Measurements from ENCODE around the gene VAMP1.
"Not testable (repeated sequence)": the region's sequence is repeated elsewhere in the genome, so short reads cannot be mapped to it uniquely, and the experiment has no call there.

The VAMP1 gene

DNA sequence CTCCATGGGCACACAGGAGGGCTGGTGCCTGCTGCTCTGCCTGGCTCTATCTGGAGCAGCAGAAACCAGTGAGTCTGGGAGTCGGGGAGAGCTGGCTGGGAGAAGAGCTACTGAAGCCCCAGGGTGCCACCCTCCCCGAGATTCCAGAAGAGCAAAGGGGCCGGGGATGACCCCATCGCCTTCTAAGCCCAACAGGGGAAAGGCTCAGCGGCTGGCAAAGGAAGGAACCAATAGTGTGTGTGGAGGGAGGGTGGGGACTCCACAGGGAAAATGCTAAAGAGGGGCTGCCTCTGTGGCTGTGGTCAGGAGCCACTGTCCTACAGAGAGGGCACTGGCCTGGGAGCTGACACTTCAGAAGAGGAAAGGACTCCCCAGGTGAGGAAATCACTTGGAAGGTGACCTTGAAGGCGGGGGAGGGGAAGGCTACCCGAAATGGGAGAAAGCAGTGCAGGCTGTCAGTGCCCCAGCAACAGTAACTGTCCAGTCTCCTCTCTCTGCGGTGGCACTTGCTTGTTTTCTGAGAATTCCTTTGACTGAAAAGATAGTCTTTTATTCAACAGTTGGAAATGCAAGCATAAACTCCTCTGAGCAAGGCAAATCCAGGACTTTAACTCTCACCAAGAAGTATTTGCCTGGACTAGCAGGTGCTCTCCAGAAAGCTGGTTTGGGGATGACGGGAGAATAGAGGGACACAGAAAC is 18.1 kb downstream of the VAMP1 start:
- in situ Hi-C loops (cut with MboI; ENCODE audit: low sequenced_read_pairs): no loop called here

- in situ Hi-C loops (cut with MboI; ENCODE audit: low sequenced_read_pairs): no loop called here
Observed at GRCh38 chr12:6451348-6452244, 18.9 kb downstream of the VAMP1 start, which contains the start of gene TAPBPL. Gene TAPBPL (plus strand): TSS chr12:6452042. CDS start chr12:6452249, 207 bp downstream.

DNA sequence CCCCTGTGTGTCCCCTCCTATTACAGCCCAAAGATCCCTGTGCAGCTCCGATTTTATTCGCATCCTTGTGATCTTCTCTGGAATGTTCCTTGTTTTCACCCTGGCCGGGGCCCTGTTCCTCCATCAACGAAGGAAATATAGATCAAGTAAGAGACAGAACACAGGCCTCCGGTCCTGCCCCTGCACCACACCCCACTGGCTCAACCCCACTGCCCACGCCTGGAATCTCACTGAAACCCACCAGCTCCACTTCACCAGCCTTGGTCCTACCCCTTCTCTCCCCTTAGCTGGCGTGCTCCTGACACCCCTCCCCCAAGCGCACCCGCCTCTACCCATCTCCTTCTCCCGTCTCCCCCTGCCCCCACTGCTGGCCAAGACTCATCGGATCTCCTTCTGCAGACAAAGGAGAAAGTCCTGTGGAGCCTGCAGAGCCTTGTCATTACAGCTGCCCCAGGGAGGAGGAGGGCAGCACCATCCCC is 19.6 kb downstream of the VAMP1 start:
- in situ Hi-C loops (cut with MboI; ENCODE audit: low sequenced_read_pairs): no loop called here

DNA sequence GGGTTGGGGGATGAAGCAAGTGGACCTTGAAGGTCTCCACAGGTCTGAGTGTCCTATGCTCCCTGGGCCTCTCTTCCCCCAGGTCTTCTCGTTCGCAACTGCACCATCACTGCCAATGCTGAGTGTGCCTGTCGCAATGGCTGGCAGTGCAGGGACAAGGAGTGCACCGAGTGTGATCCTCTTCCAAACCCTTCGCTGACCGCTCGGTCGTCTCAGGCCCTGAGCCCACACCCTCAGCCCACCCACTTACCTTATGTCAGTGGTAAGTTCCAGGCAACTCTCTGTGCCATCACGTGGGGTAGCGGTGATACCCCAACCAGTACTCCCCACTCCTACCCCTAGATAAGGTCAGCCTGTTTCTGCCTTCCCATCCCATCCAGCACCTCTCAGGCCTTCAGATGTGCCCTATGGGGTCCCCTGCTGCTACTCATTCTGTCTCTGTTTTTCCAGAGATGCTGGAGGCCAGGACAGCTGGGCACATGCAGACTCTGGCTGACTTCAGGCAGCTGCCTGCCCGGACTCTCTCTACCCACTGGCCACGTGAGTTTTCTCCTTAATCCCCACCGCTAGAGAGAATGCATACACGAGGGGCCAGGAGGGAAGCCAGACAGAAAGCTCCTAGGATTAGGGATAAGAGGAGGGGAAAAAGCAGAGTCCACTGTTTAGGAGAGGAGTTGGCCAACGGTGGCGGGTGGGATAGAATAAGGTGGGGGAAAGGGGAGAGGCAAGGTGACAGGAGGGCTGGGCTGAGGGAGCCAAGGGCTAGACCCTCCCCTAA is 20.2 kb downstream of the VAMP1 start:
- in situ Hi-C loops (cut with MboI; ENCODE audit: low sequenced_read_pairs): no loop called here

DNA sequence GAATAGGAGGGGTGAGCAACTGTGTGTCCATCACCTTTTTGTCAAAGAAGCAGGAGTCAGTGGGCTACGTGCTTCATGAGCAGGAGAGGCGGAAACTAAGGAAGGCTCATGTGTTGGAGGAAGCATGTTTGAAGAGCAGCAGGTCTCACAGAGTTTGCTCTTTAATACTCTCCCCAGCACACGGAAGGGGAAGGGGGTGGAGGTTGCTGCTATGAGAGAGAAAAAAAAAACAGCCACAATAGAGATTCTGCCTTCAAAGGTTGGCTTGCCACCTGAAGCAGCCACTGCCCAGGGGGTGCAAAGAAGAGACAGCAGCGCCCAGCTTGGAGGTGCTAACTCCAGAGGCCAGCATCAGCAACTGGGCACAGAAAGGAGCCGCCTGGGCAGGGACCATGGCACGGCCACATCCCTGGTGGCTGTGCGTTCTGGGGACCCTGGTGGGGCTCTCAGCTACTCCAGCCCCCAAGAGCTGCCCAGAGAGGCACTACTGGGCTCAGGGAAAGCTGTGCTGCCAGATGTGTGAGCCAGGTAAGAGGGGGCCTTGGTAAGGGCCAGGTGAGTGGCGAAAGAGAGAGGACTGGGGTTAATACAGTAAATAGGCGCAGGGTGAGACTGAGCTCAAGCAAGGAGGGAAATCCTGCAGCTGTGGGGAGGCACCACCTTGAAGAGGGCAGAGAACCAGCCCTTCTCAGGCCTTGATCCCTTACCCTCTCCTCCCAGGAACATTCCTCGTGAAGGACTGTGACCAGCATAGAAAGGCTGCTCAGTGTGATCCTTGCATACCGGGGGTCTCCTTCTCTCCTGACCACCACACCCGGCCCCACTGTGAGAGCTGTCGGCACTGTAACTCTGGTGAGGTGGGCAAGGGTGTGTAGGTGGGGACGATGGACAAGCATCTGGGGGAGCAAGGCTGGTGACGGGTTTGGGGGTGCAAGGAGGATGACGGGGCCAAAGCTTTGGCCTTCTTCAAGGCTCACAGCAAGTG is 25.5 kb downstream of the VAMP1 start, which contains the start of gene CD27:
CD27 (plus strand) TSS at position 252 of the 985 bp plus-strand sequence; CDS start at position 393, 141 bp downstream.
- in situ Hi-C loops (cut with MboI; ENCODE audit: low sequenced_read_pairs): no loop called here

GRCh38 chr12:6444031-6444430 is 26.4 kb downstream of the VAMP1 start:
- in situ Hi-C loops (cut with MboI; ENCODE audit: low sequenced_read_pairs): no loop called here

GRCh38 chr12:6443361-6443983 is 27.0 kb downstream of the VAMP1 start:
- in situ Hi-C loops (cut with MboI; ENCODE audit: low sequenced_read_pairs): no loop called here

DNA sequence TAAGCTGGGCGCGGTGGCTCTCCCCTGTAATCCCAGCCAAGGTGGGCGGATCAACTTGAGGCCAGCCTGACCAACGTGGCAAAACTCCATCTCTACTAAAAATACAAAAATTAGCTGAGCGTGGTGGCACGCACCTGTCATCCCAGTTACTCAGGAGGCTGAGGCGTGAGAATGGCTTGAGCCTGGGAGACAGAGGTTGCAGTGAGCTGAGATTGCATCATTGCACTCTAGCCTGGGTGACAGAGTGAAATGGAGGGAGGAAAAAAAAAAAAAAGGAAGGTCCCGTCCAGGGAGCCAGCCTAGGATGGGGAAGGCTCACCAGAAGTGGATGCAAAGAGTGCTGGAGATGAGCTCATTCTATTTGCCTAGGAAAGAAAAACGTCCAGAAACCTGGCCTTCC is 27.6 kb downstream of the VAMP1 start:
- in situ Hi-C loops (cut with MboI; ENCODE audit: low sequenced_read_pairs): no loop called here

DNA sequence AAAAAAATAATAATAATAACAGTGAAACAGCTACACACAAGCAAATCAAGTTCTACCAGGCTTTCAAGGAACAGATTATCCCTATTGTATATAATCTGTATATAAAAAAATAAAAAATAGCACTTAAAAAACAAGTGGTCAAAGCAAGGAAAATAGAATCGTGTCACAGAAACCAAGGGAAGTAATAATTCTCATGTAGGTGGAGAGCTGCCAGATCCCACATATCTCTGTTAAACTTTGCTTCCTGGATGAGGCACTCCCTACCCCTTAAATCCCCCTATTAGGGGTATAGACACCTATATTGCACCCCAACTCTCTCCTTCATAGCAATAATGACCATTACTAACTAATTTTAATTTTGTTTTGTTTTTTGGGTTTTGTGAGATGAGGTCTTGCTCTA is 30.1 kb downstream of the VAMP1 start:
- in situ Hi-C loops (cut with MboI; ENCODE audit: low sequenced_read_pairs): no loop called here

DNA sequence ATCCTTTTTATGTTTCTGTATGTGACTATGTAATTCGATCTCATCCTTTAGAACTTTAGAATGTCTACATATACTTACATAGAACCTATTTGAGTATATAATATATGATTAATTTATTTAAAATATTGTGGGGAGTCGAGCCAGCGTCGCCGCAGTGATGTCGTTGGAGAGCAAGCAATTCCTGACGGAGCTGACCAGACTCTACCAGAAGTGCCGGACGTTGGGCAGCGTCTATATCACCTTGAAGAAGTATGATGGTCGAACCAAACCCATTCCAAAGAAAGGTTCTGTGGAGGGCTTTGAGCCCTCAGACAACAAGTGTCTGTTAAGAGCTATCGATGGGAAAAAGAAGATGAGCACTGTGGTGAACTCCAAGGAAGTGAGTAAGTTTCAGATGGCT is 32.1 kb downstream of the VAMP1 start:
- in situ Hi-C loops (cut with MboI; ENCODE audit: low sequenced_read_pairs): no loop called here

DNA sequence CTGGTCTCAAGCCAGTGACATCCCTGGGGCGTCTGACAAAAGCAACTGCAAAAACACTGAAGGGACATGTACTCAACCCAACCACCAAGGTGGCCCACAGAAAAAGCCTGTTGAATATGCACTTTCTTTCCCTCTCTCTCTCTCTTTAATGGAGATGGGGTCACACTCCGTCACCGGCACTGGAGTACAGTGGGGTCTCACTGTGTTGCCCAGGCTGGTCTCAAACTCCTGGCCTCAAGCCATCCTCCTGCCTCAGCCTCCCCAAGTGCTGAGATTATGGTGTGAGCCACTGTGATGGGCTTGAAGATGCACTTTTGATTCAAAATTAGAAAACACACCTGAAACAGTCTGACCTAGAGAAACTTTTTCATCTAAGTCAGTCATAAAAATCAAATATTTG is 32.9 kb downstream of the VAMP1 start:
- in situ Hi-C loops (cut with MboI; ENCODE audit: low sequenced_read_pairs): no loop called here

DNA sequence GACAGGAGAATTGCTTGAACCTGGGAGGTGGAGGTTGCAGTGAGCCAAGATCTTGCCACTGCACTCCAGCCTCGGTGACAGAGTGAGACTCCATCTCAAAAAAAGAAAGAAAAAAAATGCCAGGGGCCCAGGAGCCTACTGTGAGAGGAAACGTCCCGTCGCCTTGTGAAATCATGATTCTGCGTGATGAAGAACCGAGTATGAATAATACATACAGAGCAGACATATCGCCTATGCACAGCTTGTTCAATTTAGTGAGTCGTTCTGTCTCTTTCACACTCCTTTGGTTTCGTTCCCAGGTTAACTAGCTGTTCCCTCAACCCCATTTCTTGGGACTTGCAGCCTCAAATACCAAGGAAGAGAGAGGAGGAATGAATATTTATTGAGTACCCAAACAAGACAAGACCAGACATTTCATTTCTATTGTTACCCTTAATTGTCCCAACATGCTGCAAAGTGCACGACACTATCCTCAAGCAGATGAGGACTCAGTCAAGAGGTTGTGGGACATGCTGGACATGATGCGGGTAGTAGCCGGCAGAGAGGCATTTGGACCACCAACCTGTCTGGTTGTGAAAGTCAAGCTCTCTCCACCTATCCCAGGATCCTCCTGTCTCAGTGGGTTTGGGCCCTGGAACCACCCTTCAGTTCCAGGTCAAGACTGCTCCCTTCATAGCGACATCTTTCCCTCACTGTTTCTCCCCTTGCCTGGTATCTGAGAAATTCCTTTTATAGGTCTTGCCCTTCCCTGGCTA is 34.3 kb downstream of the VAMP1 start:
- in situ Hi-C loops (cut with MboI; ENCODE audit: low sequenced_read_pairs): no loop called here

- in situ Hi-C loops (cut with MboI; ENCODE audit: low sequenced_read_pairs): no loop called here
Observed at GRCh38 chr12:6434205-6435140, 36.0 kb downstream of the VAMP1 start.

DNA sequence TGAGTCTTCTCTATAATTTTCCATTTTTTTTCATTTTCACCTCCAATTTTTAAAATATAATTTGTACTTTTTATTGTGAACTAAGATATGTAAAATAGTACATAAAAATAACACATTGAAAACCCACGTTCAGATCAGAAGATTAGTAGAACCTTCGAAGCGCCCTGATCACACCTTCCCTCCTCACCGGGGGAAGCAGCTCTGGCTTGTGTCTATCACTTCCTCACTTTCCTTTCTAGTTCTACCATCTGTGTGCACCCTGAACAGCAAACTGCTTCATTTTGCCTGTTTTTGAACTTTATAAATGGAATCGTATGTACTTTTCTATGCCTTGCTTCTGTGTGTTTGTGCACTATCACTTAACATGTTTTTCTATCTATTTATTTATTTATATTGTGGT is 37.5 kb downstream of the VAMP1 start:
- in situ Hi-C loops (cut with MboI; ENCODE audit: low sequenced_read_pairs): no loop called here

DNA sequence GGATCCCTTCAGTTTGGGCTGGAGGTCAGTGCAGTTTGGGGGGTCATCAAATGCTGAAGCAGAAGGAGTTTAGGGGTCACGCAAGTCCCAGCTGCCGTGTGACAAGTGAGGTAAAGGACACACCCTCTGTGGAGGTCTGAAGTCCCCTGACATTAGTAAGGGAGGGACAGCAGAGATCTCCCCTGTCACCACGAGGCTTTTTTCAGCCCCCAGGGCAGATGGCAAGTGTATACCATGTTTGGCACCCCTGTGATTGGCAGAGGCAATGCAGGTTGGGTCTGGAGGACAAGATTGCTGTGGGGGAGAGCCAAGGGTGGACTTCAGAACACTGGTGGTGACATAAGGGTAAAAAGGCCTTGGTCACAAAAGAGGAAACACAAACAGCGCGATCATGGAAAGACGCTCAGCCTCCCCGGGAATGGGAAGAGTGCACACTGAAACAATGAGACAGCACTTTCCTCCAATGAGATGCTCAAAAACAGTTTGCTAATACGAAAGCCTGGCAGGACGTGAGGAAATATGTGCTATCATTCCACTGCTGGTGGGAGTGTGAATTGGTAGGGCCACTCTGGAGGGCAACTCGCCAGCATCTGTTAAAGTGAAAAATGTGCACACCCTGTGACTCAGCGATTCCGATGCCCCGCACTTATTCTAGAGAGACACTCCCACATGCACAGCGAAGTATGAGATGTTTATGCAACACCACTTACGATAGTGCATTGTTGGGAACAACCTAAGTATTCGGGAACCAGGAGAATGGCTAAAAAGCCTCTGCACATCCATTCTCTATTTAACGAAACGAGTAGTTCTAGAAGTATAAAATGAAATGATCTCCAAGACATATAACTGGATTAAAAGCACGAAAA is 40.1 kb downstream of the VAMP1 start:
- in situ Hi-C loops (cut with MboI; ENCODE audit: low sequenced_read_pairs): no loop called here

GRCh38 chr12:6428326-6428725 is 42.2 kb downstream of the VAMP1 start:
- in situ Hi-C loops (cut with MboI; ENCODE audit: low sequenced_read_pairs): no loop called here

GRCh38 chr12:6427796-6428195 is 42.7 kb downstream of the VAMP1 start:
- in situ Hi-C loops (cut with MboI; ENCODE audit: low sequenced_read_pairs): not testable (repeated sequence)
